GM18951 (cell line): ENCODE data around the gene TGM1.

Experiments used
- POLR2A ChIP-seq: IDR thresholded peaks from 4 replicates; pipeline ENCODE4 v1.6.1; 2011; ENCODE audit warnings: mild to moderate bottlenecking; ENCODE audit not compliant: insufficient read length, insufficient read depth; ENCODE audit errors: extremely low read depth
- in situ Hi-C: fragments of 300-500 bp; cut with MboI; formaldehyde crosslinking; loops from one replicate; pipeline ENCODE4 v1.12.0; 2022; ENCODE audit warnings: low sequenced_read_pairs, mixed read lengths, inconsistent platforms; ENCODE audit not compliant: unreplicated experiment

Gene TGM1

DNA sequence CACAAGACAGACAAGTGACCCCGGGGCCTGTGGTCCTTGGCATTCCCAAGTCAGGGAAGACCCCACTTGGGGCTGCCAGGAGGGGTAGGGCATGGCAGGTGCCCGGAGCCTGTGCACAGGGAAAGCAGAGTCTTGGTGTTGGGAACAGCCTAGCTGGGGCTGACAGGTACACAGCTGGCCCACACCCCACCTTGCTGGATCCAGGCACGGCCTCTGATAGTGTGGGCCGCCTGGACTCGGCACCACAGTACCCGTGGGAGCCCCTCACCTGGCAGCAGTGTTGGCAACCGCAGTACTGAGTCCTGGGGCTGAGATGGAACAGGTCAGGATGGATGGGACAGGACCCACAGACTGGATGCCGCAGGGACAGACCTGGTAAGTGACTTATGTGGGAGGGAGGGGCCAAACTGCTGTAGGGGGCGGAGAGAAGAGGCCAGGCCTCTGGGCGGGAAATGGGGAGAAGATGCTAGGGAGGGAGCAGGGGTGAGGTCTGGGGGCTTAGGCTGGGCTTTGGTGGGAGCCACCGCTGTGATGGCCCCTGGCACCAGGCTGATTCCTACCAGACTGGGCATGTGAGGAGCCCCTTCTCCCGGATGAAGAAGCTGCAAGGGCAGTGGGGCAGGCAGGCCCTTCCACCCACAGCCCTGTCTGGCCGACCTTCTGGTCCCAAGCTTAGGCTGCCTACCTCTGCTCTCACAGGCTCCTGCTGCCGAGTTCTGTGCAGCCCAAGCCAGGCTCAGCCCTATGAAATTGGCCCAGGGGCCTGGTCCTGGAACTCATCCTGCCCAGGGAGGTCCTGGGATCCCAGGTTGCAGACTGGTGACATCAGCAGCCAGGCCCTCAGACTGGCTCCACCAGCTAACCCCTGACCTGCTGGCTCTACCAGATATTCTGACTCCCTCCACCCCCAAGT, at the start of gene TGM1:
TGM1 (minus strand) TSS at position 357 of the 913 bp plus-strand sequence. CDS start 825 bp downstream, outside the sequence.
- no peak for TF ChIP-seq POLR2A
- in situ Hi-C loops, result no loop called here

DNA sequence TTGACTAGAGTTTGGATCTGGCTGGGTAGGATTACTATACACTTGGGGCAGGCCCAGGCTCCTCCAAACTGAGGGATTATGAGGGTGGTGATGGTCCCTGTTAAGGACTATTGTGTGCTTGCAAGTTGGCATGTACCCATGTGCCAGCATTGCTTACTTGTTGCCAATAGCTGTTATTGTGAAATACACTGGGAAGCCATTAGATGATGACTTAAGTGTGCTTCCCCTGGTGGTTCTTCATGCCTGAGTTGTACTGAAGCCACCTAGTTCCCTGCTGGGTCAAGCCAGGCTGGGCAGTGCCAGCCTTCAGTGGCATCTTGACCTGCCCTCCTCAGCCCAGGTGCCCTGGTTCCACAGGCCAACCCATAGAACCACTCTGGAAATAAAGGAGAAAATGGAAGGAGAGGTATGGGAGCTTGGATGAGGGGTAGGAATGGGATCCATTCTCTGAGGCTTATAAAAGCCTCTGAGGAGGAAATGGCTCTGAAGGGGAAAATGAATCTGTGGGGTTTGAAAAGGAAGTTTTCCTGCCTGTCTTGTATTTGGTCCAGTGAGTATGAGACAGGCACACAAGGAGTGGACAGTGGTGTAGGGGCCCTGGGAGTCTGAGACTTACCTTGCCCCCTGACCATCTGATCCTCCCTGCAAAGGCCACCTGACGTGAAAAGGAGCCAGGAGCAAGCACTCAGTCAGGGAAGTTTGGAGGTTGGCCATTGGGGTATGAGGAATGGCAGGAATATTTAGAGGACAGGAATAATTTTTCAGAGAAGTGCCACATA, 49.0 kb upstream of the TGM1 start:
- in situ Hi-C loops, result no loop called here
- no peak for TF ChIP-seq POLR2A

DNA sequence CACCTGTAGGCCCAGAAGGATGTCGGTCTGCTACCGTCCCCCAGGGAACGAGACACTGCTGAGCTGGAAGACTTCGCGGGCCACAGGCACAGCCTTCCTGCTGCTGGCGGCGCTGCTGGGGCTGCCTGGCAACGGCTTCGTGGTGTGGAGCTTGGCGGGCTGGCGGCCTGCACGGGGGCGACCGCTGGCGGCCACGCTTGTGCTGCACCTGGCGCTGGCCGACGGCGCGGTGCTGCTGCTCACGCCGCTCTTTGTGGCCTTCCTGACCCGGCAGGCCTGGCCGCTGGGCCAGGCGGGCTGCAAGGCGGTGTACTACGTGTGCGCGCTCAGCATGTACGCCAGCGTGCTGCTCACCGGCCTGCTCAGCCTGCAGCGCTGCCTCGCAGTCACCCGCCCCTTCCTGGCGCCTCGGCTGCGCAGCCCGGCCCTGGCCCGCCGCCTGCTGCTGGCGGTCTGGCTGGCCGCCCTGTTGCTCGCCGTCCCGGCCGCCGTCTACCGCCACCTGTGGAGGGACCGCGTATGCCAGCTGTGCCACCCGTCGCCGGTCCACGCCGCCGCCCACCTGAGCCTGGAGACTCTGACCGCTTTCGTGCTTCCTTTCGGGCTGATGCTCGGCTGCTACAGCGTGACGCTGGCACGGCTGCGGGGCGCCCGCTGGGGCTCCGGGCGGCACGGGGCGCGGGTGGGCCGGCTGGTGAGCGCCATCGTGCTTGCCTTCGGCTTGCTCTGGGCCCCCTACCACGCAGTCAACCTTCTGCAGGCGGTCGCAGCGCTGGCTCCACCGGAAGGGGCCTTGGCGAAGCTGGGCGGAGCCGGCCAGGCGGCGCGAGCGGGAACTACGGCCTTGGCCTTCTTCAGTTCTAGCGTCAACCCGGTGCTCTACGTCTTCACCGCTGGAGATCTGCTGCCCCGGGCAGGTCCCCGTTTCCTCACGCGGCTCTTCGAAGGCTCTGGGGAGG, 47.9 kb upstream of the TGM1 start, which contains the start of gene LTB4R:
LTB4R (plus strand) TSS at position 857 of the 959 bp plus-strand sequence. CDS start 4,150 bp downstream, outside the sequence.
- in situ Hi-C loops, result no loop called here
- peak; percentile 46 for TF ChIP-seq POLR2A

DNA sequence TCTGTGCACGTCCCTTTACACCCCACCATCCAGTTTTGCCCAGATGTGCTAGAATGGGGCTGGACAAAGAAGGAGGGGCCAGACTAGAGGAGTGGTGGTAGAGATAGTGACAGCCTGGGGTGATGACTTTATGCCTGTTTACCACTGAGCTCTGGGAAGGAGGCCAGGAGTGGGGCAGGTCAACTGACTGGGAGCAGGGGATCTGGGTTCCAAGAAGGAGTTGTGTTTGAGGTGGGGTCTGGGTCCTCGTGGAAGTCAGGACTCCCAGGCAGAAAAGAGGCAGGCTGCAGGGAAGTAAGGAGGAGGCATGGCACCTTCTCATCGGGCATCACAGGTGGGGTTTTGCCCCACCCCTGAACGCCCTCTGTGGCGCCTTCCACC, 47.3 kb upstream of the TGM1 start:
- in situ Hi-C loops, result no loop called here
- no peak for TF ChIP-seq POLR2A

DNA sequence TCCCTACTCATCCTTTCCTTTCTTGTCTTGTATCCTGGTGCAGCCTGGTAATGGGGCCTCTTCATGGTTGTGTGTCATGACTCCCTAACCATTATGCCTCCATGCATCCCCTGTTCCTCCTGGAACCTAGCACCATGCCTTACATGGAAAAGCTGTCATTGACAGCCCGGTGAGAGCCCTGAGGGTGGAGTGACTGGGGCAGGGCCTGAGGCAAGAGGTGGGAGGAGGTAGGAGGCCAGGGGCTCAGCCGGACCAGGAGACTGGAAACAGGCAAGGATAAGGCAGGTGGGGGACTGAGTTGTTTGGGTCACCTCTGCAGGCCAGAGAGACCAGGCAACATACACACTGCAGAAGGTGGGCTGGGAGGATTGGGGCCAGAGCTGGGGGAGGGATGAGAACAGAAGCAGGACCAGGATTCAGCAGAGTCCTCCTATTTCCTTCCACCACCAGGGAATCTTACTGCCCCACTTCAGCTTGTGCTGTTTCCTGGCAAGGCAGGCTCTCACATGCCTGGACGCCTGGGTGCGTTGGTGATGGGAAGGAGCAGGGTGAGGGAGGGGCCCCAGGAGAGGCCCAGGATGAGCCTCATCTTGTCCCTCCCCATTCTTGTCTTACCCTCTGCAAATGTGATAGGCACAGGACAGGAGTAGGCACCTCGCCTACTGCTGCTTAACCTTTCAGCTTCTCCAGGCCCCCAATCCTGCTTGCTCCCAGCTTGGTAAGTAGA, 46.7 kb upstream of the TGM1 start, which contains the start of gene LTB4R2:
LTB4R2 (plus strand) TSS at position 603 of the 727 bp plus-strand sequence. CDS start 525 bp downstream, outside the sequence.
- TF ChIP-seq POLR2A, result no peak
- in situ Hi-C loops, result no loop called here

DNA sequence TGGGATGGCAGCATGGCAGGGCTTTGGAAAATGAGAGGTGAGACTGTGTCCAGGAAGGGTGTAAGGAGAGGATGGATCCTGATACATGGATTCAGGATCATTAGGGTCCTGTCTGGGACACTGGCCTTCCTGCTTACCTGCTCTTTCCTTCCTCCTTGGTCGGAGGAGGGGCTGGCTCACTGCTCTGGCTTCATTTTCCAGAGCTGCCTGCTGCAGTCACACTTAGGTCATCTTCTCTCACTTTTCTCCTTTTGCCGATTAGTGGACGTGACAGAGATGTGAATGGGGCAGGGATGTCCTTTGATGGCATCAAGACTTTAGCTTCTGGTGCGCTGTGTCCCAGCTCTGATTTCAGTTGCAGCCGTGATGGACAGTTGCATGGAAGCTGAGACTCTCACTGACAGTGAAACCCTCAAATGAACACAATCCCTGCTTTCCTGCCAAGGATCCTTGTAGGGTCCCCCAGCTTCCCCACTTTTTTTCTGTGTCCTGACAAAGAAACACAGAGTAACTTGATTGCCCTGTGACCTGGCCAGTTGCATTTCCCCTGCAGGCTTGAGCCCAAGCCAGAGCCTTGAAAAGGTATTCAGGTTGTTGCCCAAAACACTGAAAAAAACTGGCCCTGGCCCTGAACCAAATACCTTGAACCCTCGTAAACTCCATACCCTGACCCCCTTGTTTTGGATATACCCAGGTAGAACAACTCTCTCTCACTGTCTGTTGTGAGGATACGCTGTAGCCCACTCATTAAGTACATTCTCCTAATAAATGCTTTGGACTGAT, 45.6 kb upstream of the TGM1 start:
- no peak for TF ChIP-seq POLR2A
- in situ Hi-C loops, result no loop called here

DNA sequence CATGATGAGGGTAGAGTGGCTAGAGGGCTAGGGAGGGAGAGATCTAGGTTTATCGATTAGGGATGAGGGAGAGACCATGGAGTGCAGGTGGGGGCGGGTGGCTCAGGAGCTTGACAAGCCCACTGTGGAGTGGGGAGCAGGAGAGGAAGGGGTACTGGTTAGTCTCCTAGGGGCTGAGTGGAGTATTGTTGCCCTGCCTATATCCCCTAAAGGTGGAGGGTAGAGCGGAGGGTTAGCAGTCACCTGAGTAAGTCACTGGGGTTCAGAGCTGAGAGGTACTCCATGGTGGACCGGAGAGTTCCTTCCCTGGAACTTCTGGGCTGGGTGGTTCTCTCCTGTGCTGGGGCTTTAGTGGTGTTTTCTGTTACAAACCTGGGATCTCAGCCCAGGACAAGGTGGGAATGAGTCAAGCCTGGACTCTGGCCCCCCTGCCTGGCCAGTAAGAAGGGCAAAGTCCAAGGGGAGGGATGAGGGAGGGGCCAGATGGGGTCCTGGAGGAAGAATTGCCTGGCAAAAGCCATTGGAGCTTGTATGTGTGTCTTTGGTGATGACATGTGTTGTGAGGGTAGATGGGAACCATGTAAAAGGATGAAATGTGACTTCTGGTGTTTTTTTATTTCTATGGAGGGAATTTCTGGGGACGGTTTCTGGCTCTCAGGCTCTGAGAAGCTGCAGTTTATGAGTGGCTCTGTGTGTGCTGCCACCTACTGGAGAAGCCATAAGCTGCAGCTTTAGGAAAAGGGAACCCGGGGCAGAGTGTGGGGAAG, 44.8 kb upstream of the TGM1 start, which contains the start of gene CIDEB:
CIDEB (minus strand) TSS at position 403 of the 767 bp plus-strand sequence; CDS start at position 284, 119 bp downstream.
- in situ Hi-C loops, result no loop called here
- TF ChIP-seq POLR2A, result no peak

DNA sequence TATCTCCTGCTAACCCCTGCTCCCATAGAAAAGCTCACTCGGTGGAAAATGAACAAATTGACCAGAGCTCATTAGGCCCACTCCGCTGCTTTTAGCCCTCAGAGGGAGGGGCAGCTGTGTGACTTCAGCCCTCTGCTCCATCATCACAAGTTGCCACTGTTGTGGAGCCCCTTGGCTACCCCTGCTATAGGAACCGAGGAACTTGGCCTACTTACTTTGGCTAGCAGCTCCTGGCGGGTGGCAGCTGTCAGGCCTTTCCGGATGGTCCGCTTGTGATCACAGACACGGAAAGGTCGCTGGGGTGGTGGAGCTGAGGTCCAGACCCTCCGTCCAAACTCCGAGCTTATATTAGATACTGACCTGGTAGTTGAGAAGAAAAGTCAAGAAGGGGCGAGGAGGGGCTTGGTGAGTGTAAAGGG, 44.2 kb upstream of the TGM1 start:
- in situ Hi-C loops, result no loop called here
- TF ChIP-seq POLR2A, result no peak

DNA sequence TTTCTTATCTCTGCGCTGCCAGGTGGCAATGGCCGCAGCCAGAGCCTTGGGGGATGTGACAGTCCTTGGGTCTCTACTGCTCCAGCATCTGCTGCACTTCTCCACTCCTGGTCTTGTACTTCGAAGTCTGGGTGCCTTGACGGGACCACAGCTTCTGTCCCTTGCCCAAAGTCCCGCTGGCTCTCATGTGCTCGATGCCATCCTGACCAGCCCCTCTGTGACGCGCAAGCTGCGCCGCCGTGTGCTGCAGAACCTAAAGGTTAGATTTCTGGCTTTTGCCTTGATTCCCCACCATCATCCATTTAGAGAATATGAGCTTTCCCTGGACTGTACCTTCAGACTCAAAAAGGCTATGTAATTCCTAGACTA, 41.0 kb upstream of the TGM1 start:
- no peak for TF ChIP-seq POLR2A

DNA sequence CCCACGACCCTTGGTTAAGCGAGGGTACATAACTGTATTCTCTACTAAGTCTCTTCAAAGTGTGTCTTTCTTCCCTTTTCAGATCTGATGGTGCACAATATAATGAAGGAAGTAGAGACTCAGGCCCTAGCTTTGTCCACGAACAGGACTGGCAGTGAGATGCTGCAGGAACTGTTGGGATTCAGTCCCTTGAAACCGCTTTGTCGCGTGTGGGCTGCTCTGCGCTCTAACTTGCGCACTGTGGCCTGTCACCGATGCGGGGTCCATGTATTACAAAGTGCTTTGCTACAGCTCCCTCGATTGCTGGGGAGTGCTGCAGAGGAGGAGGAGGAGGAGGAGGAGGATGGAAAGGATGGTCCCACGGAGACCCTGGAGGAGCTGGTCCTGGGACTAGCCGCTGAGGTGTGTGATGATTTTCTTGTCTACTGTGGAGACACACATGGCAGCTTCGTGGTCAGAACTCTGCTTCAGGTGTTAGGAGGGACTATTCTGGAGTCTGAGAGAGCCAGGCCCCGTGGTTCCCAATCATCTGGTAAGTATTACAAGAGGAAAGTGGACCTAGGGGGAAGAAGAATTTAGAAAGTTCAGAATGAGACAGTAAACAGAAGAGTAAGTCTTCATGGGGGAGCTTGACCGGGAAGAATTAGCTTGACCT, 37.5 kb upstream of the TGM1 start:
- no peak for TF ChIP-seq POLR2A
- in situ Hi-C loops, result no loop called here

More for the DNA sequence above, 41.0 kb upstream of the TGM1 start:
- in situ Hi-C loops, result no loop called here
